HL-60 (cell line): ENCODE results near the gene PKD1.
"Not testable (repeated sequence)": the region's sequence is repeated elsewhere in the genome, so short reads cannot be mapped to it uniquely, and the experiment has no call there.

Experiments
- POLR2AphosphoS5 ChIP-seq: IDR thresholded peaks from 2 replicates; pipeline ENCODE4 v1.6.1; 2012; ENCODE audit warnings: low read depth
- TF ChIP-seq, protein P1 (sequence below): IDR thresholded peaks from one replicate; pipeline ENCODE4 v1.5.1; 2011; ENCODE audit warnings: low read length, control low read depth, inconsistent platforms; ENCODE audit not compliant: insufficient read depth

DNA sequence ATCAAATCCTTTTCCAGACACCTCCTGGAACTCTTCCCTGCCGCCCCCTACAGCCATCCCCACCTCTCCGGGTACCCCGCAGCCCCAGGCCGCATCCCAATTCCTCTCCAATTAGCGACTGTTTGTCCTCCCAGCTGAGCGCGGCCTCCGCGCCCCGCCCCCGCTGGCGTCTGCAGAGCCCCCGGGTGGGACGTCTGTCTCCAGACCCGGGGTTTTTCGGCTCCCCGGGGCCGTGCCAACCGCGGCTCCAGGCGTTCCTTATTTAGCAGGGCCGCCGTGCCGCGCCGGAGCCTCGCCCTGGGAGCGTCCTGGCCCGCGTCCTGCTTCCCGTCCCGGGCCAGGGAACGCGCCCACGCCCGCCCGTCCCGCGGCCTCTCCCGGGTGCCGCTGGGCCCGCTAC, 627 bp downstream of the PKD1 start:
- TF ChIP-seq, protein P1, sequence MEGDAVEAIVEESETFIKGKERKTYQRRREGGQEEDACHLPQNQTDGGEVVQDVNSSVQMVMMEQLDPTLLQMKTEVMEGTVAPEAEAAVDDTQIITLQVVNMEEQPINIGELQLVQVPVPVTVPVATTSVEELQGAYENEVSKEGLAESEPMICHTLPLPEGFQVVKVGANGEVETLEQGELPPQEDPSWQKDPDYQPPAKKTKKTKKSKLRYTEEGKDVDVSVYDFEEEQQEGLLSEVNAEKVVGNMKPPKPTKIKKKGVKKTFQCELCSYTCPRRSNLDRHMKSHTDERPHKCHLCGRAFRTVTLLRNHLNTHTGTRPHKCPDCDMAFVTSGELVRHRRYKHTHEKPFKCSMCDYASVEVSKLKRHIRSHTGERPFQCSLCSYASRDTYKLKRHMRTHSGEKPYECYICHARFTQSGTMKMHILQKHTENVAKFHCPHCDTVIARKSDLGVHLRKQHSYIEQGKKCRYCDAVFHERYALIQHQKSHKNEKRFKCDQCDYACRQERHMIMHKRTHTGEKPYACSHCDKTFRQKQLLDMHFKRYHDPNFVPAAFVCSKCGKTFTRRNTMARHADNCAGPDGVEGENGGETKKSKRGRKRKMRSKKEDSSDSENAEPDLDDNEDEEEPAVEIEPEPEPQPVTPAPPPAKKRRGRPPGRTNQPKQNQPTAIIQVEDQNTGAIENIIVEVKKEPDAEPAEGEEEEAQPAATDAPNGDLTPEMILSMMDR = not testable (repeated sequence)
- TF ChIP-seq POLR2AphosphoS5 = not testable (repeated sequence)
